ENCODE data around the gene GRAMD1A.

GRCh38 chr19:34989298-34989697, 10.8 kb upstream of the GRAMD1A start:
- TF ChIP-seq CTCF (conservative IDR thresholded peaks at IDR 0.05; ENCODE audit: low read depth, low read length) (no peak), EZH2phosphoT487 (IDR thresholded peaks at IDR 0.05; ENCODE audit: borderline replicate concordance, low read length) (no peak)
